Activated CD8-positive, alpha-beta T cell treated with anti-CD3 and anti-CD28 coated beads for 36 hours (primary cell): Measurements from ENCODE around the gene MAPK8. TPM values are rescaled to one million over a fixed set of nuclear protein-coding genes. Genes with fewer than 3 reads are reported as not detected.

ENCODE experiments used
- ATAC-seq: fragments of 200-7000 bp; cut with Tn5 transposase; one replicate; pipeline ENCODE4 v1.10.0; 2021; ENCODE audit warnings: mild to moderate bottlenecking, moderate library complexity
- CTCF ChIA-PET: fragments of 350-600 bp; sonication (Branson Sonifier 250); formaldehyde crosslinking; loops from one replicate; lab custom pipeline; 2021; ENCODE audit warnings: antibody characterized with exemption; lab: Charles Lee
- POLR2A ChIA-PET: fragments of 350-600 bp; sonication (Branson Sonifier 250); formaldehyde crosslinking; loops from one replicate; lab custom pipeline; 2021; ENCODE audit warnings: antibody characterized with exemption; lab: Charles Lee
- DNase-seq: peaks from one replicate; pipeline ENCODE4 v3.0.0-alpha.2; 2020
- H3K27ac Mint-ChIP-seq: one replicate; pipeline ENCODE4 v1.8.0; 2021; ENCODE audit warnings: mild to moderate bottlenecking, mixed read lengths
- H3K27me3 Mint-ChIP-seq: one replicate; pipeline ENCODE4 v1.8.0; 2021; ENCODE audit warnings: mixed read lengths
- H3K36me3 Mint-ChIP-seq: one replicate; pipeline ENCODE4 v1.8.0; 2021; ENCODE audit warnings: low read depth, mixed read lengths
- H3K4me1 Mint-ChIP-seq: one replicate; pipeline ENCODE4 v1.8.0; 2021; ENCODE audit warnings: low read depth, mixed read lengths
- H3K4me3 Mint-ChIP-seq: one replicate; pipeline ENCODE4 v1.8.0; 2021; ENCODE audit warnings: mild to moderate bottlenecking, moderate library complexity, mixed read lengths
- H3K9me3 Mint-ChIP-seq: one replicate; pipeline ENCODE4 v1.8.0; 2021; ENCODE audit warnings: mixed read lengths
- CTCF ChIP-seq: fragments of 200-600 bp; IDR thresholded peaks from one replicate; pipeline ENCODE4 v1.8.0; 2022; ENCODE audit warnings: antibody characterized with exemption, mild to moderate bottlenecking
- intact Hi-C: fragments of 100-400 bp; cut with micrococcal nuclease; formaldehyde crosslinking; loops from one replicate; pipeline ENCODE4 v1.10.0; 2022
- total RNA-seq, 2 experiments: library from RNA; stranded (reverse); gene quantifications; one replicate each; pipeline ENCODE4 v1.2.3, GENCODE V29; 2021

MAPK8 gene
- total RNA-seq, 2 experiments from 2014 or later = 40.5 to 41.1 TPM

GRCh38 chr10:48299692-48300091 is 6.8 kb upstream of the MAPK8 start:
- no peaks in the 10 kb centered on the region for H3K27me3 Mint-ChIP-seq
- no peak overlapping the region for H3K4me3 Mint-ChIP-seq
- intact Hi-C loops = no loop called here
- POLR2A ChIA-PET = no interaction called here
- peaks cover 4% of the 10 kb centered on the region for H3K4me1 Mint-ChIP-seq
- no peak overlapping the region for H3K27ac Mint-ChIP-seq
- H3K9me3 Mint-ChIP-seq = no peaks in the 10 kb centered on the region
- ATAC-seq (no peak), DNase-seq (no peak)
- H3K36me3 Mint-ChIP-seq = no peaks in the 10 kb centered on the region
- CTCF ChIA-PET = no interaction called here
- no peak for TF ChIP-seq CTCF

GRCh38 chr10:48300556-48300955 is 5.9 kb upstream of the MAPK8 start:
- ChIA-PET CTCF (no interaction called here), POLR2A (no interaction called here)
- Mint-ChIP-seq H3K27ac (no peak overlapping the region), H3K9me3 (no peaks in the 10 kb centered on the region), H3K4me1 (peaks cover 4% of the 10 kb centered on the region), H3K27me3 (no peaks in the 10 kb centered on the region), H3K36me3 (no peaks in the 10 kb centered on the region), H3K4me3 (no peak overlapping the region)
- no peak for TF ChIP-seq CTCF
- intact Hi-C loops = no loop called here
- ATAC-seq (no peak), DNase-seq (no peak)

GRCh38 chr10:48302515-48303476 is 3.7 kb upstream of the MAPK8 start:
- DNase-seq (no peak), ATAC-seq (no peak)
- H3K9me3 Mint-ChIP-seq = no peaks in the 10 kb centered on the region
- ChIA-PET POLR2A (no interaction called here), CTCF (no interaction called here)
- peaks cover 14% of the 10 kb centered on the region for H3K4me1 Mint-ChIP-seq
- H3K4me3 Mint-ChIP-seq = no peak overlapping the region
- H3K36me3 Mint-ChIP-seq = peaks cover 2% of the 10 kb centered on the region
- no peak for TF ChIP-seq CTCF
- intact Hi-C loops = no loop called here
- no peak overlapping the region for H3K27ac Mint-ChIP-seq
- no peaks in the 10 kb centered on the region for H3K27me3 Mint-ChIP-seq

GRCh38 chr10:48305905-48306264 is 592 bp upstream of the MAPK8 start:
- DNase-seq (no peak), ATAC-seq (no peak)
- intact Hi-C loops = no loop called here
- Mint-ChIP-seq H3K27ac (peak overlapping the region; percentile 60), H3K27me3 (no peaks in the 10 kb centered on the region), H3K9me3 (no peaks in the 10 kb centered on the region), H3K4me3 (peak overlapping the region; percentile 55), H3K36me3 (peaks cover 2% of the 10 kb centered on the region), H3K4me1 (peaks cover 39% of the 10 kb centered on the region)
- TF ChIP-seq CTCF = no peak
- CTCF ChIA-PET = no interaction called here
- POLR2A ChIA-PET = interaction anchor here (0.9 kb wide), 1 partner anchor 19 kb away, joined by 3 read pairs; no protein-coding TSS in a partner anchor
